NOMO-1 treated with DMSO at 0.1 percent for 48 hours (cell line): ENCODE measurements around the gene GDF15.
A peak's percentile ranks its signal among the peaks of the same experiment; 100 is the strongest.
"Not testable (repeated sequence)": the region's sequence is repeated elsewhere in the genome, so short reads cannot be mapped to it uniquely, and the experiment has no call there.

Experiments
- DNase-seq: peaks from one replicate; lab custom pipeline; 2025; ENCODE audit not compliant: unreplicated experiment; lab: John Stamatoyannopoulos, UW

GDF15 gene

DNA sequence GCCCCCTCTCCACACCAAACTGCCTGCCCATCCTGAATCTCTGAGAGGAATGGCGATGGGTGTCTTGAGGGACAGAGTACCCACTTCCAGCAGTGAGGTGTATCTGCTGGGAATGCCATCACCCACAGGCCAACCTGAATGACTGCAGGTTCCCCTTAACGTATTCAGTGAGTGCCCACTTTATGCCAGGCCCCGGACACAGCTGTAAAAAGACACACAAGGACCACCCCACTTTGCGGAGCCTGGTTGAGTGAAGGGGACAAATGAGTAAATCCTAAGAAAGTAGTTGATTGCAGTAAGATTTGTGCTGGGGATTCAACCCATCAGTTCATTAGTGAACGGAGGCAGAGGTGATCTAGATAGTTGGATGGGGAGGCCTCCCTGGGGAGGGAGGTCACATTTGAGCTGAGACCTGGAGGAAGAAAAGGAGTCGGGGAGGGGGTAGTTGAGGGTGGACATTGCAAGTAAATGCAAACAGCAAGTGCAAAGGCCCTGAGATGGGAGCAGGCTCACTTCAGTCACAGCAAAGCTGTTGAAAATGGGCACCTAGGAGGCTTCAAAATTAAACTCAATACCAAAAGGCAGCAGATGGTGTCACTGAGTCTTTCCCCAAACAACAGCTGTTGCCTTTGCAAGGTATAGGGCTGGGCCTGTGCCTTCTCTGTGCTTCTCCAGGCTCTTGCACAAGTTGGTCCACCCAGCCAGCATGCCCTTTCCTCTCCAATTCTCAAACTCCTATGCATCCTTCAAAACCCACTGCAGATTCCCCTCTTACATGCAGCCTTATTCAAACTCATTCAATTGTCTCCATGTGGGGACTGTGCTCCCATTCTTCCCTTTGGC, 4.3 kb downstream of the GDF15 start:
- DNase-seq = no peak

DNA sequence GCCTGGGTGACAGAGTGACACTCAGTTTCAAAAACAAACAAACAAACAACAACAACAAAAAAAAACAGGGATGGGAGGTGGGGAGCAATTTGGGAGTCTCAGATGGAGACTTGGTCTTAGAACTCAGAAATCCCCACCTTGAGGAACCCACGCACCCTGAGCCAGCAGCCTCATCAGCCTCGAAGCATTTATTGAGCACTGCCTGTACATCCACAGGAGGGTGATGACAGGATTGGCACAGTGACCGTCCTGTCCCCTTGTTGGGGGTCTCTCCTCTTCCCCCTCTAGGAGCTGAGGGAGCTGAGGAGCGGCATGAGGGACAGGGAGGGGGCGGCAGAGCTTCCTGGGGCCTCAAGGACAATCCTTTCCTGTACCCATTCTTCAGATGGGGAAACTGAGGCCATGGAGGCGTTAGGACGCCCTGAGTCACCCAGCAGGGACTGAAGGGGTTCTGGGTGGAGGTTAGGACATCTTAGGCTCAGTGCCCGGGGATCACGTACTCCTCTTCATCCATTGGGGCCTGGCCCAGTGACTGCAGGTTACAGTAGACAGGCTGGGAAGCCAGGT, 5.6 kb downstream of the GDF15 start:
- no peak for DNase-seq

DNA sequence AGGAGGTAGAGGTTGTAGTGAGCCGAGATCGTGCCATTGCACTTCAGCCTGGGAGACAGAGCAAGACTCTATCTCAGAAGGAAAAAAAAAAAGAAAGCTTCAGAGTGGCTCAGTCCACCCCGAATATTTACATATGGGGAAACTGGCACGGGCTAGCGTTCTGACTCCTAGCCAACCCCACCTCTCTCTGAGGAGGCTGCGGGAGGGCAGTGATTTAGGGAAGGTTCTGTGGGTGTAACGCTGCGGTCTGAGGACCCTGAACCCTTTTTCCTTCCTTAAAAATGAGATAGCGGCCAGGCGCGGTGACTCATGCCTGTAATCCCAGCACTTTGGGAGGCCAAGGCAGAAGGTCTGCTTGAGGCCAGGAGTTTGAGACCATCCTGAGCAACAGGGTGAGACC, 6.5 kb downstream of the GDF15 start:
- peak; percentile 91 for DNase-seq

DNA sequence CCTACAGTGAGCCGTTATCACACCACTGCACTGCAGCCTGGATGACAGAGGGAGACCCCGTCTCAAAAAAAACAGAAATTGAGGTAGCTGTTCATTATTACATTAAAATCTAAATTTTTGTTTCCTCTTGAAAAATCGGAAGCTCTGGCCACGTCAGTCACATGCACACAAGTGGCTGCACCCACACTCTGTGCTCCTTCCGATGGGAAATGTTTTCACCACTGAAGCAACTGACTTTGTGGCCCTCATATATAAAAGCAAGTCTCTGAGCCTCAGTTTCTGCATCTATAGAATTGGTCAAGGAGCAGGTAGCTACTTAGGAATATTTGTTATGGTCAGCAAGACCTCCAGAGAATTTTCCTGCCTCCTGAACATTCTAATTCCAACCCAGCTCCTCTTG, 7.0 kb downstream of the GDF15 start:
- no peak for DNase-seq

DNA sequence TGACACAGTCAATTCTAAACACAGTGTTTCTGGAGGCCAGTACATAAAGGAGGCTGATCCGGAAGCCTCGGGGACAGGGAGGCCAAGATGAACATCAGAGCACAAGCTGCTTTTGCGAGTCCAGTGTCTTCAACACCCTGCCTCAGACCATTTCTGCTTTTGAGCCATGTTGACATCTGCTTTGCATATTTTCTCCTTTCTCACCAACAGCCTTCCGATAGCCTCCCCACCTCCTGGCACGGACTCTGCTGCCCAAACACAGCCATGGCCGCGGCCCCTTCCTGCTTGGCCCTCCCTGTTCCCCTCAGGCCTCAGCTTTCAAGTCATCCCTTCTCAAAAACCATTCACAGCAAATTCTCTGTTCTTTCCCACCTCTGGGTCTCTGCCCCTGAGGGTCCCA, 7.9 kb downstream of the GDF15 start:
- peak; percentile 56 for DNase-seq

DNA sequence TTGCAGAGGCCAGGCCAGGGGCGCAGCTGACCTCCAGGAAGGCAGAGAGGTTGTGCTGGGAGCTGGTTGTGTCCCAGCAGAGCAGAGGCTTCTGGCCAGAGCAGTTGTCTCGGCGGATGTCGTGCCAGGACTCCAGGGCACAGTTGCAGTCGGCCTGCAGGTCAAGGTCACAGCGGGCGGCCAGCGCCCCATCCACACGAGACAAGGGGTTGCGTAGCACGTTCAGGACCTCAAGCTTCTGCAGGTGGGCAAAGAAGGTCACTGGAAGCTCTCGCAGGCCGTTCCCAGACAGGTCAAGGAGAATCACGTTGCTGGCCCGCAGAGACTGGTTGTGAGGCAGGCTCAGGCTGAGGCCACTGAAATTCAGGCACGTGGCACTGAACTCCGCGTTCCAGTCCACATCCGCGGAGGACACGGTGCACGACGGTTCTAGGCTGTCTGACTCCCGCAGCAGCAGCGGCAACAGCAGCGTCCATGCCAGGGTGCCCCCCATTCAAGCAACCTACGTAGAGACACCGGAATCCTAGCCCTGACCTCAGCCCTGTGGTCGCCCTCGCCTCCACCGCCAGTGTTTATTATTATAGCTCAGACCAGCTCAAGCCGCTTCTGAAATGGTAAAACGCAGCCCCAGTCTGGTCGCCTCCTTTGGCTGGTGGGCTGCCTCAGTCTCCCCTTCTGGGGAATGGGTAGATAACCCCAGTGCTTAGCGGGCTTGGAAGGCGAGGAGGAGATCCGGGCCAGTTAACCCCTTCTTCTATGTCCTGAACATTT, 10.7 kb downstream of the GDF15 start:
- peak; percentile 26 for DNase-seq

DNA sequence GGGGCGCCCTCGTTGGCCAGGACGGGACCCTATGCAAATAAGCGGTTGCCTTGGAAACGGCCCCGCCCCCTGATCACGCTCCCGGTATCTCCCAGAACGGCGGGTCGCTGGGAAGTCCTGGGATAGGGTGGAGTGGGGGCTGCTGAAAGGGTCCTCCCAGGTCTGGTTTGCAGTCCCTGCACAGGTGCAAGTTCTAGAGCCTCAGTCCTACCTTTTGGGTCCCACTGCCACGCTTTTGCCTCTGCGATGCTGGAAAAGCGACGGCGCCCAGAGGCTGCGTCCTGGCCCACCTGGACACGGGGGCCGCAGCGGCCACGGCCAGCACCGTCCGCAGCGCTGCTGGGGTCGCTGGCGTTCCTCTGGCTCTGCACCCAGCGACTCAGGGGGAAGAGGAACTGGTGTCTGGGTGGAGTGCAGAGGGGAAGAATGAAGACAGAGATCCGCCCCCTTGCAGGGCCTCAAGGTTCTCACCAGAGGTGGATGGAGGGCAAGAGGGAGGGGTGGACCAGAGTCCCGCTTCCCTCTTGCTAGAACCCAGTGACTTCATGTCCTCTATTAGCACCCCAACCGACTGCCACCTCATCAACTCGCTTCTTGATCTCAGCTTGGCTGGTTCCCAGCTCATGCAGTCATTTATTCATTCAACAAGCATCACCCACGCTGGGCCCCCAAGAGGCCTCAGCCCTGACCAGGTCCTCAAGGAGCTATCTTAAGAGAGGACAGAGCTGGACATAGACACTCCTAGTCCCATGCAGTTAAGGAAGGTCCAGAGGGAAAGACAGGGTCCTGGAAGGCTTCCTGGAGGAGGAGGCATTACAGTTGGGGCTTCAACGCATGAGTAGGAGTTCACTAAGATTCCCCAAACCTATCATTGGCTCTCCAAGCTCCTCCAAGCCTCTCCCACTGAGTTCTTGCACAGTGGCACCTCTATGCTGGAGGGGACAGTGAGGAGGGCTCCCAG, 11.6 kb downstream of the GDF15 start, which contains the start of gene LRRC25:
Gene LRRC25 (minus strand): TSS at position 381 of the 961 bp plus-strand sequence. CDS start 659 bp downstream, outside the sequence.
- DNase-seq = peak; percentile 98

DNA sequence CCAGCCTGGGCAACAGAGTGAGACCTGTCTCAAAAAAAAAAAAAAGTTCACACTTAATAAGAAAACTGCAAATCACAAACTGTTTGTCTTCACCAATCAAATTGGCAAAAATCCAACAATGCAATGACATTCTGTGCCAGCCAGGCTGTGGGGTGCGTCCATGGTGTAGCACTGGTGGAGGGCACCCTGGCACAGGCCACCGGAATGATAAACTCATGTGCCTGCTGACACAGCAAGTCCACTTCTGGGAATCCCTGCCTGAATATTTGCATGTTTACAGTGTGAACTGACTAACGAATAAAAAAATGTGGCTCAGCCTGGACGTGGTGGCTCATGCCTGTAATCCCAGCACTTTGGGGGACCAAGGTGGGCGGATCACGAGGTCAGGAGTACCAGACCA, 13.1 kb downstream of the GDF15 start:
- DNase-seq = no peak

DNA sequence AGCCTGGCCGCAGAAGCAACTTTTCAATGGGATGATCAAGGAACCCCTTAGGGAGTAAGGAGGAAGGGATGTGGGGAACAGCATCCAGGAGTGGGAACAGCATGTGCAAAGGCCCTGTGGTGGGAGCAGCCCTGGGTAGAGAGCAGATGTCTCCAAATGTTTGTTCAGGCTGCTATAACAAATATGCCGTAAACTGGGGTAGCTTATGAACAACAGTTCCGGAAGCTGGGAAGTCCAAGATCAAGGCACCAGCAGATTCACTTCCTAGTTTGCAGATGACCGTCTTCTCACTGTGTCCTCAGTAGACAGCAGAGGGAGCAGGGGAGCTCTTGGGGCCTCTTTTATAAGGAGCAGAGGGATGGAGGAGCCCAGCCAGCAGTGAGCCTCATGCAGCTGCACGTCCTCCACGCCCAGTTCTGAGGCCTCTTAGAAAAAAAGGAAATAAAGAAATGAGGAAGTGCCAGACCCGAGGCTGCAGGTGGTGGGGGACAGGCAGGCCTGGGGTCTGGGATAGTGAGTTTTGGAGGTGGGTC, 15.7 kb downstream of the GDF15 start:
- DNase-seq = peak; percentile 100

DNA sequence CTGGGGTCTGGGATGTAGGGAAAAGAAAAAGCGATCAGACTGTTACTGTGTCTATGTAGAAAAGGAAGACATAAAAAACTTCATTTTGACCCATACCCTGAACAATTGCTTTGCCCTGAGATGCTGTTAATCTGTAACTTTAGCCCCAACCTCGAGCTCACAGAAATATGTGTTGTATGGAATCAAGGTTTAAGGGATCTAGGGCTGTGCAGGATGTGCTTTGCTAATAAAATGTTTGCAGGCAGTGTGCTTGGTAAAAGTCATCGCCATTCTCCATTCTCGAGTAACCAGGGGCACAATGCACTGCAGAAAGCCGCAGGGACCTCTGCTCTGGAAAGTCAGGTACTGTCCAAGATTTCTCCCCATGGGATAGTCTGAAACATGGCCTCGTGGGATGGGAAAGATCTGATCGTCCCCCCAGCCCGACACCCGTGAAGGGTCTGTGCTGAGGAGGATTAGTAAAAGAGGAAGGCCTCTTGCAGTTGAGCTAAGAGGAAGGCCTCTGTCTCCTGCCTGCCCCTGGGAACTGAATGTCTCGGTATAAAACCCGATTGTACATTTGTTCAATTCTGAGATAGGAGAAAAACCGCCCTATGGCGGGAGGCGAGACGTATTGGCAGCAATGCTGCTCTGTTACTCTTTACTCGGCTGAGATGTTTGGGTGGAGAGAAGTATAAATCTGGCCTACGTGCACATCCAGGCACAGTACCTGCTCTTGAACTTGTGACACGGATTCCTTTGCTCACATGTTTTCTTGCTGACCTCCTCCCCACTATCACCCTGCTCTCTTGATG, 16.7 kb downstream of the GDF15 start:
- not testable (repeated sequence) for DNase-seq

DNA sequence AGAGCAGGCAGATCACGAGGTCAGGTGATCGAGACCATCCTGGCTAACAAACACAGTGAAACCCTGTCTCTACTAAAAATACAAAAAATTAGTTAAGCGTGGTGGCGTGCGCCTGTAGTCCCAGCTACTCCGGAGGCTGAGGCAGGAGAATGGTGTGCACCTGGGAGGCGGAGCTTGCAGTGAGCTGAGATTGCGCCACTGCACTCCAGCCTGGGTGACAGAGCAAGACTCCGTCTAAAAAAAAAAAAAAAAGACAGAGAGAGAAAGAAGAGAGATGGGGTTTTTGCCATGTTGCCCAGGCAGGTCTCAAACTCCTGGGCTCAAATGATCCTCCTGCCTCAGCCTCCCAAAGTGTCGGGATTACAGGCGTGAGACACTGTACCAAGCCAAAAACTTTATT, 19.8 kb downstream of the GDF15 start:
- DNase-seq = not testable (repeated sequence)

DNA sequence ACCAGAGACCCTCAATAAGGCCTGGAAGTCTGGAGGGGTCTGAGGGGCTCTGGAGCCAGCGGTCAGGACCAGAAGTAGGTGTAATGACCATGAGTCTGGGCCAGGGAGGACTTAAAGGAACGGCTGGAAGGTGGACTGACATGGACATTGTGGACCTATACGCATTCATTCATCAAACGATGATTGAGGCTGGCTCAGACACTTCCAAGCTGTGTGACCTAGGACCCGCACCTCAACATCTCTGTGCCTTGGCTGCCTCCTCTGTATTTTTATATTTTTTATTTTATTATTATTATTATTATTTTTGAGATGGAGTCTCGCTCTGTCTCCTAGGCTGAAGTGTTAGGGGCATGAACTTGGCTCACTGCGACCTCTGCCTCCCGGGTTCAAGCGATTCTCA, 20.8 kb downstream of the GDF15 start:
- DNase-seq = no peak

DNA sequence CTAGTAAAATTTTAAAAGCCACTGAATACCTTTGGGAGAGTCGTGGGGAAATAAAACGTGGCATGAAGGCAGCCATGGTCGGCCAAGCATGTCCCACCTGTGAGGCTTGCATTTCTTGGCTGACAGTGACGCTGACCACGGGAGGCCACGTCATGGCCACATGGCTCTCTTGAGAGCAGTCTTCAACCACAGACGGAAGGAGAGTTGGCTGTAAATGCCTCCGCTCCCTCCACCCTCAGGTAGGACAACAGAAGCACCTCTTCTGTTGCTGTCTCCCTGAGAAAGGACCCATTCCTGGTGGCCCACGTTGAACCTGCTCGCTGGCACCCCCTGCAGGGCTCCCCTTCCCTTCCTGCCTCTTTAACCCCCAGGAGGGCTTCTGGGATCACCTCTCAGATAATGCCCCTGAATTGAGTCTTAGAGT, 22.1 kb downstream of the GDF15 start:
- DNase-seq = peak; percentile 36

DNA sequence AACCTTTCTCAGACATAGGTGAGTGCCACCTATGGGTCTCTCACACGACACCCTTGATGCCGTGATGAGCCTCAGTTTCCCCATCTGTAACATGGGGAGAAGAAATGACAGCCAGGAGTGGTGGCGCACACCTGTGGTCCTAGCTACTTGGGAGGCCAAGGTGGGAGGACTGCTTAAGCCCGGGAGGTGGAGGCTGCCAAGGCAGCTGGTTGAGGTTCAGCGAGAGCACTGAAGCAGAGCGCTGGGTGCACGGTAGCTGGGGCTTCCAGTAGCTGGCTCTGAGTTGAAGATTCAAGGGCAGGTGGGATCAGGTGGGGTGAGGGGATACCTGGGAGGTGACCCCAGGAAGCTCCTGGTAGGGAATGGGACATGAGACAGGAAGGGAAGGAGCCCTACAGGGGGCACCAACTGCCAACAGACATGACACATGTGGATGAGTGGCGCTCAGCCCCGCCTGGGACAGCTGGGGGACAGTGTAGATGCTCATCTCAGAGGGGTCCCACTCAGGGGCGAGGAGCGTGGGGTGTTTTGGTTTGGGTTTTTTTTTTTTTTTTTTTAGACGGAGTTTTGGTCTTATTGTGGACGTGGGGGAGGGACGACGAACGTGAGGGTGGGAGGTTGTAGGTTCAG, 26.8 kb downstream of the GDF15 start:
- DNase-seq = no peak

DNA sequence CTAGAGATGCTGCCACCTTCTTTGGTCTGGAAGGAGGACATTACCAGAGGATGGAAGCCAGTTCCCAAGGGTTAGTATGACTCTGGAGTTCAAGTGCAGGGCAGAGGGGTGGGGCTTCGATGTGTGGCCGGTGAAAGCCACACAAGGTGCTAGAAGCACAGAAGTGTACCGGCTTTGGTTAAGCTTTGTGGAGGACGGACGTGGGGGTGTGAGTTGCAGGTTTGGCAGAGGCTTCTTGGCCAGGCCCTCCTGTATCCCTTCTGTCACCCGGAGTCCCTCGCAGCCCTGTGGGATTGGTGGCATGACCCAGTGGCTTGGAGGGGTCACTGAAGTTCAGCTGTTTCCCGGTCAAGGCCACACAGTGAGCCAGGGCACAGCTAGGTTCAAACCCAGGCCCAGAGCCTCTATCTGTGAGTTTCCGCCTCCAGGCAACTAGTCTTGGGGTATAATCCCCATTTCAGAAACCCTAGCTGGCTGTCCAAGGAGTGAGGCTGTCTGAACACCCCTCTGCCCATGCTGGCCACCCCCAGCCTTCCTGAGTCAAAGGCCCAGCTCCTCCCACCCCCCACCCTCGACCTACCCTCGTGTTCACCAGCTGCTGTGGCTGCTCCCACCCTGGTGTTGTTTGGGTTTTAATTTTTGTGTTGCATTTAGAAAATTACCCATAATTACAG, 28.7 kb downstream of the GDF15 start:
- DNase-seq = peak; percentile 51

DNA sequence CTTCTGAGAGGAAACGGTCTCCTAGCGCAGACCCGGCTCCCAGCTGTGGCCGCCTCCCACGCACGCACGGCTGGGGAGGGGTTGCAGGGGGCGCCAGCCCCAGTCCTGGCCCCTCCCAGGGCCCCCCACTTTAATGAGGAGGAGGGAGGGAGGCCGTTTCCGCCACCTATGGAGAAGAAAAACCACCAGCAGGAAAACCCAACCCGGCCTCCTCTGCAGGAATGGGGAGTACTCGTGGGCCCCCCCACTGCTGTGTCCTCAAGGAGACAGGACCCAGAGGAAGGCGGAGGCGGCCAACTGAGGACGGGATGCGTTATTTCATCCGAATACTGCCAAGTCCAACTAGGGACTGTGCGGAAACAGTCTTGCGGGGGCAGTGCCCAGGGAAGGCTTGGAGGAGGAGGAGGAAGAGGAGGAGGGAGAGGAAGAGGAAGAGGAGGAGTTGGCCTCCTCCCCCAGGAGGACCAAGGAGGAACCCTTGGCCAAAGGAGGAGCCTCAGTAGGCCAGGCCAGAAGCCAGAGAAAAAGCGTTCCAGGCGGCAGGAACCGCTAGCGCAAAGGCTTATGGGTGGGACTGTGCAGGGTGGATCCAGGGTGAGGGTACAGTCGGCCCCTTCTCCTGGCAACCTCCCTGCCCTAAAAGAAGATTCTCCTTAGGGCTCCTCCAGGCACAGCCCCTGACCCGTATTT, 29.4 kb downstream of the GDF15 start:
- peak; percentile 58 for DNase-seq

DNA sequence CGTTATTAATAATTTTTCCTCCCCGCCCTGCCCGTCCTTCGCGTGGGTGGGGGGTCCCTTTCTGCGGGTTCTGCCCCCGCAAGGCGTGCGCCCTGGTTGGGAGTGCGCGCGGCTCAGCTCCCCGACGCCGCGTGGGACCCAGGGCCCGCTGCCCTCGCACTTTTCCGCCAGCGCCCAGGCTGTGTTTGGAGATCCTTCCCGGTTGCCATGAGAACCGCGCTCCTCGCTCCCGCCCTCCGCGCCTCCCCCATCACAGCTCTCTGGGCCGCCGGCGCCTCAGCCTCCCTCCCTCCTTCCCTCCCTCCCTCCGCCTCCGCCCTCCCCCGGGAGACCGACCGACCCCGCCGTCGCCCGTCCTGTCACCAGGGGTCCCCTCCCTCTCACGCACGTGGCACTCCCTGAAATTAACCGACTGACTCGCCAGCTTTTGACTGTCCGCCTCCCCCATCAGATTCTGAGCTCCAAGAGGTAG, 30.9 kb downstream of the GDF15 start:
- peak; percentile 86 for DNase-seq
